ENCODE measurements around the gene PTPRN2.

Gene PTPRN2

DNA sequence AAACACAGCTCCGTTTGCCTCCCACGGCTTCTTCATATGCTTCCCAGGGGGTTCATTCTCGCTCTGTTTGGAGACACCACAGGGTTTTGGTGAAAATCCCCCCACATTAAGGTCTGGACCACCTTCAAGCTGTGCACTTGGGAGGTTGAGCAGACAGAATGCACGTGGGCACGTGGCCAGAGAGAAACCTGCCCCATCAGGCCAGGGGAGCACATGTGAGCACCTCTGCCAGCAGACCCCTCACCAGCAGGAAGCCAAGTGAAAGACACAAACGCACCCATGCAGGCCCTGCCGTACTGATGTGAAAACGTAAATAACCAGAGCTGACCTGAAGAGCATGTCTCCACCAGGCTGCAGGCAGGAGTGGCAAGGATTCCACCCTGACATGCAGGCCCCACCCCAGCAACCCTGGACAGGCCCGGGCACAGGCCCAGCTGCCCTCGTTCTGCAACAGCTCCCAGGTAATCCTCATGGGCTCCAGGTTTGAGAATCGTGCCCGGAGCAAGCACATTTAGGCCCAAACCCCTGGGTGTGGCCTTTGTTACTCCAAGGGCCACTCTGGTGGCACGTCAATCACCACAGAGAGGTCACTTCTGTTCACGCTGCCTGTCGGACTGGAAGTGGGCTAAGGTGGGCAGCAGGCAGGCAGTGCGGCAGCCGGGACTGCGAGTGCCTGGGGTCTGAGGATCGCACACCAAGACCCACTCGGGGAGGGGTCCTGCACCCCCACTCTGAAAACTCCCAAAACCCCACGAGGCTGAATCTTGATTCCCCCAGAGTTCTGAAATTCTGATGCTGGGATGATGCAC is 184.4 kb downstream of the PTPRN2 start:
- no CpG with 5 or more reads among the region's 21 CpGs for WGBS, 2 donors (ENCODE audit: extremely low coverage in 2 of 2, insufficient read length in 2 of 2, insufficient replicate concordance in 1 of 2)
- no peaks in the 10 kb centered on the region for H3K79me1 ChIP-seq (ENCODE audit: low read depth, low read length)
- no peak for DNase-seq (ENCODE audit: low spot score)
- no peaks in the 10 kb centered on the region for H3K9me3 ChIP-seq (replicated peaks in 1 of 2; ENCODE audit: control insufficient read depth in 2 of 2, insufficient read depth in 1 of 2, low read depth in 1 of 2, low read length in 2 of 2)
- H3K27ac ChIP-seq (replicated peaks; ENCODE audit: low read length): no peak overlapping the region
- peak overlapping the region; percentile 75 for H3K14ac ChIP-seq (ENCODE audit: low read length)
- H2AK5ac ChIP-seq (ENCODE audit: low read depth, low read length): peak overlapping the region; percentile 65
- no peak overlapping the region for H3K4me2 ChIP-seq (ENCODE audit: insufficient read depth, low read length, poor library complexity, severe bottlenecking)
- H3K4ac ChIP-seq (ENCODE audit: low read length): no peak overlapping the region
- H3K18ac ChIP-seq (ENCODE audit: low read length): peak overlapping the region; percentile 71
- H2BK120ac ChIP-seq (ENCODE audit: low read depth, low read length): no peak overlapping the region
- H2BK5ac ChIP-seq (ENCODE audit: low read length): no peak overlapping the region
- H3K27me3 ChIP-seq (ENCODE audit: control insufficient read depth in 3 of 3, insufficient read depth in 3 of 3, low read depth in 1 of 3, low read length in 3 of 3): peaks cover 0 to 2% (median 0%) of the 10 kb centered on the region in 3 experiments
- no peaks in the 10 kb centered on the region for H3K36me3 ChIP-seq (replicated peaks in 1 of 2; ENCODE audit: control insufficient read depth in 2 of 2, insufficient read depth in 2 of 2, low read length in 2 of 2)
- peak overlapping the region; percentile 16 for H3K23ac ChIP-seq (ENCODE audit: low read depth, low read length, poor library complexity)
- no peak overlapping the region for H2BK15ac ChIP-seq (ENCODE audit: low read length)
- no peak overlapping the region for H2AFZ ChIP-seq (ENCODE audit: low read length)
- no peak overlapping the region for H4K8ac ChIP-seq (ENCODE audit: low read depth, low read length)
- no peak overlapping the region for H2BK12ac ChIP-seq (ENCODE audit: low read length)
- H3K4me1 ChIP-seq (ENCODE audit: control insufficient read depth in 2 of 2, insufficient read depth in 1 of 2, low read depth in 1 of 2, low read length in 2 of 2): peaks cover 0 to 3% of the 10 kb centered on the region in 2 donors
- H3K9ac ChIP-seq (ENCODE audit: low read depth, low read length, poor library complexity): peak overlapping the region; percentile 52
- H3K4me3 ChIP-seq (ENCODE audit: low read length in 2 of 2): no peak overlapping the region
- H4K91ac ChIP-seq (ENCODE audit: low read depth, low read length, poor library complexity): no peak overlapping the region

DNA sequence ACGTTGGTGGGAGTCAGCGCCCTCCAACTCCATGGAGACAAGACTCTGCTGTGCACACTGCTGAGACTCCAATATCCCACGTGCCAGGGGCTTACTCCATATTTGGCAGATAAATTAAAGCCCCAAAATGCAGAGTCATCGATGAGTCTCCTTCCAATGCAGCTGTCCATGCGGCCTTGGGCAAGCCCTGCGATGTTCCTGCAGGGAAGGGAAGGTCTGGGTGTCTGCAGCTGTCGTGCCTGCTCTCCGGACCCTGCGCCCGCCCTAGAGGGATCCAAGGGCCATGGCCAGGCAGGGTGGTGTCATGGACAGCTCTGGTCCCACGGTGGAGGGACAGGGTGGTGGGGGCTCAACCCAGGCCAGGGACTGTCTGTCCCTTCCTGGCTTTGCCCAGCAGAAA is 185.2 kb downstream of the PTPRN2 start:
- Histone ChIP-seq H2BK120ac (ENCODE audit: low read depth, low read length) (no peak overlapping the region), H3K18ac (ENCODE audit: low read length) (peak overlapping the region; percentile 19), H3K14ac (ENCODE audit: low read length) (no peak overlapping the region), H2BK15ac (ENCODE audit: low read length) (no peak overlapping the region), H2BK12ac (ENCODE audit: low read length) (no peak overlapping the region), H3K4me2 (ENCODE audit: insufficient read depth, low read length, poor library complexity, severe bottlenecking) (no peak overlapping the region), H3K9me3 (replicated peaks in 1 of 2; ENCODE audit: control insufficient read depth in 2 of 2, insufficient read depth in 1 of 2, low read depth in 1 of 2, low read length in 2 of 2) (no peaks in the 10 kb centered on the region), H3K27me3 (ENCODE audit: control insufficient read depth in 3 of 3, insufficient read depth in 3 of 3, low read depth in 1 of 3, low read length in 3 of 3) (peaks cover 0 to 2% (median 0%) of the 10 kb centered on the region in 3 experiments), H2BK5ac (ENCODE audit: low read length) (no peak overlapping the region), H3K4me1 (ENCODE audit: control insufficient read depth in 2 of 2, insufficient read depth in 1 of 2, low read depth in 1 of 2, low read length in 2 of 2) (peaks cover 0 to 3% of the 10 kb centered on the region in 2 donors), H3K36me3 (replicated peaks in 1 of 2; ENCODE audit: control insufficient read depth in 2 of 2, insufficient read depth in 2 of 2, low read length in 2 of 2) (no peaks in the 10 kb centered on the region), H4K91ac (ENCODE audit: low read depth, low read length, poor library complexity) (no peak overlapping the region), H3K4me3 (ENCODE audit: low read length in 2 of 2) (no peak overlapping the region), H2AFZ (ENCODE audit: low read length) (no peak overlapping the region), H3K79me1 (ENCODE audit: low read depth, low read length) (no peaks in the 10 kb centered on the region), H3K23ac (ENCODE audit: low read depth, low read length, poor library complexity) (no peak overlapping the region), H4K8ac (ENCODE audit: low read depth, low read length) (no peak overlapping the region), H3K4ac (ENCODE audit: low read length) (no peak overlapping the region), H3K9ac (ENCODE audit: low read depth, low read length, poor library complexity) (no peak overlapping the region), H2AK5ac (ENCODE audit: low read depth, low read length) (no peak overlapping the region), H3K27ac (replicated peaks; ENCODE audit: low read length) (no peak overlapping the region)
- DNase-seq (ENCODE audit: low spot score): no peak
- no CpG with 5 or more reads among the region's 11 CpGs for WGBS, 2 donors (ENCODE audit: extremely low coverage in 2 of 2, insufficient read length in 2 of 2, insufficient replicate concordance in 1 of 2)

DNA sequence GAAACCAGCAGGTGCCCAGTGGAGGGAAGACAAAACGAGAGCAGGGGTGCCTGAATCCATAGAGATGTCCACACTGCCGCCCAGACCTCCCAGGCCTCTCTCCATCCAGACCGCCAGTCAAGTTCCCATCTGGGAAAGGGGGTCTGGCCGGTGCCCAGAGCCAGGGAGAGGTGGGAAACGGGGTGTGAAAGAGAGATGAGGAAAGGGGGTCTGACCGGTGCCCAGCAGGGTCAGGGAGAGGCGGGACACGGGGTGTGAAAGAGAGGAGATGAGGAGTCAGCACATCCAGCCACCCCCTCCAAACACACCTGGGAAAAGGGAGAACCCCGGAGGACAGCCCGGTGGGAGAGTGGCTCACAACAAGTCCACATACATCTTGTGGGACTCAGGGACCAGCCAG is 185.8 kb downstream of the PTPRN2 start:
- no CpG with 5 or more reads among the region's 10 CpGs for WGBS, 2 donors (ENCODE audit: extremely low coverage in 2 of 2, insufficient read length in 2 of 2, insufficient replicate concordance in 1 of 2)
- Histone ChIP-seq H2BK12ac (ENCODE audit: low read length) (no peak overlapping the region), H3K18ac (ENCODE audit: low read length) (no peak overlapping the region), H3K79me1 (ENCODE audit: low read depth, low read length) (no peaks in the 10 kb centered on the region), H3K36me3 (replicated peaks in 1 of 2; ENCODE audit: control insufficient read depth in 2 of 2, insufficient read depth in 2 of 2, low read length in 2 of 2) (no peaks in the 10 kb centered on the region), H3K27me3 (ENCODE audit: control insufficient read depth in 3 of 3, insufficient read depth in 3 of 3, low read depth in 1 of 3, low read length in 3 of 3) (peaks cover 0 to 2% (median 0%) of the 10 kb centered on the region in 3 experiments), H3K23ac (ENCODE audit: low read depth, low read length, poor library complexity) (no peak overlapping the region), H3K27ac (replicated peaks; ENCODE audit: low read length) (no peak overlapping the region), H2BK15ac (ENCODE audit: low read length) (no peak overlapping the region), H3K14ac (ENCODE audit: low read length) (no peak overlapping the region), H4K91ac (ENCODE audit: low read depth, low read length, poor library complexity) (no peak overlapping the region), H3K9ac (ENCODE audit: low read depth, low read length, poor library complexity) (no peak overlapping the region), H3K9me3 (replicated peaks in 1 of 2; ENCODE audit: control insufficient read depth in 2 of 2, insufficient read depth in 1 of 2, low read depth in 1 of 2, low read length in 2 of 2) (no peaks in the 10 kb centered on the region), H2BK5ac (ENCODE audit: low read length) (no peak overlapping the region), H3K4me2 (ENCODE audit: insufficient read depth, low read length, poor library complexity, severe bottlenecking) (no peak overlapping the region), H3K4me1 (ENCODE audit: control insufficient read depth in 2 of 2, insufficient read depth in 1 of 2, low read depth in 1 of 2, low read length in 2 of 2) (peaks cover 0 to 3% of the 10 kb centered on the region in 2 donors), H3K4ac (ENCODE audit: low read length) (no peak overlapping the region), H4K8ac (ENCODE audit: low read depth, low read length) (no peak overlapping the region), H3K4me3 (ENCODE audit: low read length in 2 of 2) (no peak overlapping the region), H2AK5ac (ENCODE audit: low read depth, low read length) (no peak overlapping the region), H2AFZ (ENCODE audit: low read length) (no peak overlapping the region), H2BK120ac (ENCODE audit: low read depth, low read length) (no peak overlapping the region)
- no peak for DNase-seq (ENCODE audit: low spot score)

DNA sequence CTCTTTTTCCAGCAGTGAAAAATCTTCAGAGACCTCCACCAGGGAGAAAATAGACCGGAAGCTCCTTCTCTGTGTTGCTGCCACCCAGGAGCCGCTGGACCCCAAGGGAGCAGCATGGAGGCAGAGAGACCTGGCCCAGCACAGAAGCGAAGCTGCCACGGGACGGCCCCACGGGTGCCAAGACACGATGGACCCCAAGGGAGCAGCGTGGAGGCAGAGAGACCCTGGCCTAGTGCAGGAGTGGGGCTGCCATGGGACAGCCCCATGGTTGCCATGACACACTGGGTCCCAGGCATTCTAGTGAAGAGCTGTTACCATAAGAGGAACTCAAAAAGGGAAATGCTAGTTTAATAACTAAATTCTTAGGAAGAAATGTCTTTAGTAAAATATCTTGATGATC is 186.3 kb downstream of the PTPRN2 start:
- Histone ChIP-seq H3K23ac (ENCODE audit: low read depth, low read length, poor library complexity) (no peak overlapping the region), H3K14ac (ENCODE audit: low read length) (no peak overlapping the region), H3K9me3 (replicated peaks in 1 of 2; ENCODE audit: control insufficient read depth in 2 of 2, insufficient read depth in 1 of 2, low read depth in 1 of 2, low read length in 2 of 2) (no peaks in the 10 kb centered on the region), H3K4me3 (ENCODE audit: low read length in 2 of 2) (no peak overlapping the region), H4K91ac (ENCODE audit: low read depth, low read length, poor library complexity) (no peak overlapping the region), H2BK15ac (ENCODE audit: low read length) (no peak overlapping the region), H3K27me3 (ENCODE audit: control insufficient read depth in 3 of 3, insufficient read depth in 3 of 3, low read depth in 1 of 3, low read length in 3 of 3) (peaks cover 0 to 2% (median 0%) of the 10 kb centered on the region in 3 experiments), H3K79me1 (ENCODE audit: low read depth, low read length) (no peaks in the 10 kb centered on the region), H3K18ac (ENCODE audit: low read length) (no peak overlapping the region), H2BK12ac (ENCODE audit: low read length) (no peak overlapping the region), H2AK5ac (ENCODE audit: low read depth, low read length) (no peak overlapping the region), H2BK5ac (ENCODE audit: low read length) (no peak overlapping the region), H3K4me2 (ENCODE audit: insufficient read depth, low read length, poor library complexity, severe bottlenecking) (no peak overlapping the region), H2AFZ (ENCODE audit: low read length) (no peak overlapping the region), H3K4me1 (ENCODE audit: control insufficient read depth in 2 of 2, insufficient read depth in 1 of 2, low read depth in 1 of 2, low read length in 2 of 2) (peaks cover 0 to 3% of the 10 kb centered on the region in 2 donors), H3K4ac (ENCODE audit: low read length) (no peak overlapping the region), H3K9ac (ENCODE audit: low read depth, low read length, poor library complexity) (no peak overlapping the region), H3K36me3 (replicated peaks in 1 of 2; ENCODE audit: control insufficient read depth in 2 of 2, insufficient read depth in 2 of 2, low read length in 2 of 2) (no peaks in the 10 kb centered on the region), H4K8ac (ENCODE audit: low read depth, low read length) (no peak overlapping the region), H3K27ac (replicated peaks; ENCODE audit: low read length) (no peak overlapping the region), H2BK120ac (ENCODE audit: low read depth, low read length) (no peak overlapping the region)
- WGBS, 2 donors (ENCODE audit: extremely low coverage in 2 of 2, insufficient read length in 2 of 2, insufficient replicate concordance in 1 of 2): no CpG with 5 or more reads among the region's 8 CpGs
- no peak for DNase-seq (ENCODE audit: low spot score)
